ENCODE data around the gene SLC6A8. TPM values are rescaled to one million over a fixed set of nuclear protein-coding genes. Genes with fewer than 3 reads are reported as not detected.
"Not testable (repeated sequence)": the region's sequence is repeated elsewhere in the genome, so short reads cannot be mapped to it uniquely, and the experiment has no call there.

The SLC6A8 gene
- total RNA-seq, 1 experiment from 2014 or later = 42.0 TPM

DNA sequence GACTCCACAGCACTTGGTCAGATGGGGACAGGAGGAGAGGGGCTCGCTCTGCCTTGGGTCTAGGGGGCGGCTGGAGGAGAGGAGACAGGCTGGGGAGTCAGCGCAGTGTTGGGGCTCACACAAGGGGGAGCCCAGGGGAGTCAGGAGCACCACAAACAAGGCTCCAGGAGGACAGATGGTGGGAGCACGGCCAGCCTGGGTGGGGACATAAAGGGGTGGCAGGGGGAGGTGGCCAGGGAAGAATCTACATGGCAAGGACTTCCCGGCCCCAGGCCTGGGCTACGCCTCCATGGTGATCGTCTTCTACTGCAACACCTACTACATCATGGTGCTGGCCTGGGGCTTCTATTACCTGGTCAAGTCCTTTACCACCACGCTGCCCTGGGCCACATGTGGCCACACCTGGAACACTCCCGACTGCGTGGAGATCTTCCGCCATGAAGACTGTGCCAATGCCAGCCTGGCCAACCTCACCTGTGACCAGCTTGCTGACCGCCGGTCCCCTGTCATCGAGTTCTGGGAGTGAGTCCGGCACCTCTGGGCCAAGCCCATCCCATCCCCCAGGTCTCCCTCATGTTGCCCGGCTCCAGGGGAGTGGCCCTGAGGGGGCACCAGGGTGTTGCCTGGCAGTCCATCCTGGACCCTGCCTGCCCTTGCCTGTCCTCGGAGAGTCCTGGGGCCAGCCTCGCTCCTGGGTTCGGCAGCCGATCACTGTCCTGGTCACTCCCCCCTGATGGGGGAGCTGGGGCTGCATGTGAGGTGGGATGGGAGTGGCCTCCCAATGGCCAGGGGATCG, 3.5 kb downstream of the SLC6A8 start:
- not testable (repeated sequence) for DNase-seq (ENCODE audit: extremely low read depth, low read depth)

DNA sequence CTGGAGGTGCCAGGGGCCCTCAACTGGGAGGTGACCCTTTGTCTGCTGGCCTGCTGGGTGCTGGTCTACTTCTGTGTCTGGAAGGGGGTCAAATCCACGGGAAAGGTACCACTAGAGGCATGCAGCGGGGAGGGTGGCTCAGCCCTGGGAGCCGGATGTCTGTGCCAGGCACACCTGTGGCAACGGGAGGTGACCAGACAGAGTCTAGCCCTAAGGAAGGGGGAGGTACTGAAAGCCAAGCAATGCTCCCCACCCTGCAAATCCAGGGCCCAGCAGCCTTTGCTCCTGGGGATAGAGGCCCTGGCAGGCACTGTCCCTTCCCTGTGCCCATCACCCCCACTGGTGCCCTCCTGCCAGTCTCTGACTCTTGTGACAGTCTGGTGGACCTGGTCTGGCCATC, 4.3 kb downstream of the SLC6A8 start:
- DNase-seq (ENCODE audit: extremely low read depth, low read depth) = no peak

DNA sequence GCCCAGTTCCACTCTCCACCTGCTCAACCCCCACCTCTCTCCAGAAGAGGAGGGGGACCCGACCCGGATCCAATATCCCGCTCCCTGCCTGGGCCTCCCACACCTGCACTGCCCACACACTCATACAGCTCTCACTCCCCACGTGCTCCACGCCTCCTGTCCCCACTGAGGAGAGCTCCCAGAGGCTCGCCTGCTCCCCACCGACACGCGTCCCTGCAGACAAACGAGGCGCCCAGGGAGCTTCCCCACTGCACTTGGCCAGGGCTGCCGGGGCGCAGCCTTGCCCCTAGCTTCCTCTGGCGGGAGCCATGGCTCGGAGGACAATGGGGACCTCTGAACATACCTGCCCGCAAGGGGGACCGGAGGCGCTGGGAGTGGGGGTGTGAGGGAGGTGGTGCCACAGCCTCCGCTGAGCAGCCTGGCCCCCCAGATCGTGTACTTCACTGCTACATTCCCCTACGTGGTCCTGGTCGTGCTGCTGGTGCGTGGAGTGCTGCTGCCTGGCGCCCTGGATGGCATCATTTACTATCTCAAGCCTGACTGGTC, 5.0 kb downstream of the SLC6A8 start:
- no peak for DNase-seq (ENCODE audit: extremely low read depth, low read depth)

DNA sequence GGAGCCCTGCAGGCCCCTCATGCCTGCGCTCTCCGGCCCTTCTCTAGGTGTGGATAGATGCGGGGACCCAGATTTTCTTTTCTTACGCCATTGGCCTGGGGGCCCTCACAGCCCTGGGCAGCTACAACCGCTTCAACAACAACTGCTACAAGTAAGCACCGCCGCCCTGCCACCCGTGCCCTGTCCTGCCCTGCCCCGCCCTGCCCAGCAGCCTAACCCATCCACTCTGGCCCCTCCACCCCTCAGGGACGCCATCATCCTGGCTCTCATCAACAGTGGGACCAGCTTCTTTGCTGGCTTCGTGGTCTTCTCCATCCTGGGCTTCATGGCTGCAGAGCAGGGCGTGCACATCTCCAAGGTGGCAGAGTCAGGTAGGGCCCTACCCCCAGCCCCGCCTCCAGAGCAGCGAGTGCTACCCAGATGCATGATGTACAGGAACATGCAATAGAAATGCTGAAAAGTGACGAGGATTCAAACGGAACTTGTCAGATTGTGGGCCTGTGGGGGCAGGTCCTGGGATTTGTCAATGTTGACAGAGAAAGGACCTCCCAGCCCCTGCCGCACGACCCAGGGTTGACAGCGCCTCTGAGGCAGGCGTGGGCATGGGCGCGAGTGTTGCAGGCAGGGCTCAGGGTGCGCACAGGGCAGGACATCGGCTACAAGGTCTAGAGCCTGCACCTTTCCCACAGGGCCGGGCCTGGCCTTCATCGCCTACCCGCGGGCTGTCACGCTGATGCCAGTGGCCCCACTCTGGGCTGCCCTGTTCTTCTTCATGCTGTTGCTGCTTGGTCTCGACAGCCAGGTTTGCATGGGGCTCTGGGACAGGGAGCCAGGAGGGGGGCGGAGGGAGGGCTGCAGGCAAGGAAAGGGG, 5.7 kb downstream of the SLC6A8 start:
- DNase-seq (ENCODE audit: extremely low read depth, low read depth) = no peak

DNA sequence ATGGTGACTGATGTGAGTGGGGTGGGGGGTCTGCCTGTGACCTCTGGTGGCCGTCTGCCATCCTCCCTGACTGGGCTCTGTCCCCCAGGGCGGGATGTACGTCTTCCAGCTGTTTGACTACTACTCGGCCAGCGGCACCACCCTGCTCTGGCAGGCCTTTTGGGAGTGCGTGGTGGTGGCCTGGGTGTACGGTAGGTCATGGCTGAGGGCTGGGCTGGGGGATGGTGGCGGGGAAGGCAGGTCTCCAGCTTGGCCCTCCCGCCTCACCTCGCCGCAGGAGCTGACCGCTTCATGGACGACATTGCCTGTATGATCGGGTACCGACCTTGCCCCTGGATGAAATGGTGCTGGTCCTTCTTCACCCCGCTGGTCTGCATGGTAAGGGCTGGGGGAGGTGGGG, 6.5 kb downstream of the SLC6A8 start:
- not testable (repeated sequence) for DNase-seq (ENCODE audit: extremely low read depth, low read depth)

DNA sequence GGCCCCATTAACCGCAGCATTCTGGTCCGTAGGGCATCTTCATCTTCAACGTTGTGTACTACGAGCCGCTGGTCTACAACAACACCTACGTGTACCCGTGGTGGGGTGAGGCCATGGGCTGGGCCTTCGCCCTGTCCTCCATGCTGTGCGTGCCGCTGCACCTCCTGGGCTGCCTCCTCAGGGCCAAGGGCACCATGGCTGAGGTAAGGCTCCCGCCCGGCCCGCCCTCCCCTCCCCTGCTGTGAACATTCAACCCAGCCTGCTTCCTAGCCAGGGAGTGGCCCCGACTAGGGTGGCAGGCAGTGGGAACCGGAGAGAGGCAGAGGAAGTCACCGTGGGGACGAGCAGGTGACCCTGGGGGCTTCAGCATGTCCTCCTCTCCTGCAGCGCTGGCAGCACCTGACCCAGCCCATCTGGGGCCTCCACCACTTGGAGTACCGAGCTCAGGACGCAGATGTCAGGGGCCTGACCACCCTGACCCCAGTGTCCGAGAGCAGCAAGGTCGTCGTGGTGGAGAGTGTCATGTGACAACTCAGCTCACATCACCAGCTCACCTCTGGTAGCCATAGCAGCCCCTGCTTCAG, 7.1 kb downstream of the SLC6A8 start:
- DNase-seq (ENCODE audit: extremely low read depth, low read depth) = no peak

DNA sequence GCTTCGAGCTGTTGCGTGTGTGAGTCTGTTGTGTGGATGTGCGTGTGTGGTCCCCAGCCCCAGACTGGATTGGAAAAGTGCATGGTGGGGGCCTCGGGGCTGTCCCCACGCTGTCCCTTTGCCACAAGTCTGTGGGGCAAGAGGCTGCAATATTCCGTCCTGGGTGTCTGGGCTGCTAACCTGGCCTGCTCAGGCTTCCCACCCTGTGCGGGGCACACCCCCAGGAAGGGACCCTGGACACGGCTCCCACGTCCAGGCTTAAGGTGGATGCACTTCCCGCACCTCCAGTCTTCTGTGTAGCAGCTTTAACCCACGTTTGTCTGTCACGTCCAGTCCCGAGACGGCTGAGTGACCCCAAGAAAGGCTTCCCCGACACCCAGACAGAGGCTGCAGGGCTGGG, 8.4 kb downstream of the SLC6A8 start:
- DNase-seq (ENCODE audit: extremely low read depth, low read depth) = no peak

DNA sequence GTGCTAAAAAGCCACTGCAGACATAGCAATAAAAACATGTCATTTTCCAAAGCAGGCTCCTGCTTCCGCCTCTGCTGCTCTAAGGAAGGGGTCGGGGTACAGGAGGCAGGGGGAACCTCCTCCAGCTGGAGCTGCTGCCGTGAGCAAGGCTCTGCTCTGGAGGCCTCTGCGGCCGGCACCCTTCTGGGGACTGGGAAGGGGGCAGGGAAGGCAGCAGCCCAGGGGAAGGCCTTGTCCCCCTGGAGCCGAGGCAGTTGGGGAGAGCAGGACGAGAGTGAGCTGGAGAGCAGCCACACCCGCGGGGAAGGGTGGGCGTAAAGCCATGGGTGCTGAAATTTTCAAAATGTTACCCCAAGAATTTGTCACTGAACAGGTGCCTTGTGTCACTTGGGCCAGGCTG, 8.8 kb downstream of the SLC6A8 start:
- DNase-seq (ENCODE audit: extremely low read depth, low read depth) = not testable (repeated sequence)

DNA sequence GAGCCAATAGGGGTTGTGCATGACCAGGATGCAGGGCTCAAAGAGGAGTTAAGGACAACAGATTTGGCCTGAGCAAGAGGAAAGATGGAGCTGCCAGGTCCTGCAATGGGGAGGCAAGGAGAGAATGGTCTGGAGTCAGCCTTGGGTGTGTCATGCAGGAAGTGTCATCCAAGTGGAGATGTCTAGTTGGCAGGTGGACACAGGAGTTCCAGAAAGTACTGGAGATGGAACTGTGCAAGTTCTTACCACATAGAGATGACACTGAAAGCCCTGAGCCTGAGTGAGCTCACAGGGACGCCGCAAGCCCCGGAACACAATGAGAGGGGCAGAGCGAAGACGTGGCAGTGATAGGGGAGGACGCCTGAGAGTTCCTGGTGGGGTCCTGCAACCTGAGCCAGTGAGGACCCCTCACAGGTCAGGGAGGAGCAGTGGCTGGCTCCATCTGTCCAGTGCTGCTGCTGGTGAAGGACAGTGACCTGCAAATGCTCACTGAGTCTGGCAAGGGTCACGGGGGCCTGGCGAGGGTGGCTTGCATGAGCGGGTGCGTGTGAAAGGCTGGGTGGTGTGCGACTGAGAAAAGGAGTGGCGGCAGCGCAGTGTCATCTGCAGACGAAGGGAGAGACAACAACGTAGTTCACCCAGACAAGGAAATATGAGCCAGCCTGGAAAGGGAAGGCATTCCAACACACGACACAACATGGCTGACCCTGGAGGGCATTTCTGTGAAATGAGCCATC, 9.4 kb downstream of the SLC6A8 start:
- DNase-seq (ENCODE audit: extremely low read depth, low read depth) = not testable (repeated sequence)

DNA sequence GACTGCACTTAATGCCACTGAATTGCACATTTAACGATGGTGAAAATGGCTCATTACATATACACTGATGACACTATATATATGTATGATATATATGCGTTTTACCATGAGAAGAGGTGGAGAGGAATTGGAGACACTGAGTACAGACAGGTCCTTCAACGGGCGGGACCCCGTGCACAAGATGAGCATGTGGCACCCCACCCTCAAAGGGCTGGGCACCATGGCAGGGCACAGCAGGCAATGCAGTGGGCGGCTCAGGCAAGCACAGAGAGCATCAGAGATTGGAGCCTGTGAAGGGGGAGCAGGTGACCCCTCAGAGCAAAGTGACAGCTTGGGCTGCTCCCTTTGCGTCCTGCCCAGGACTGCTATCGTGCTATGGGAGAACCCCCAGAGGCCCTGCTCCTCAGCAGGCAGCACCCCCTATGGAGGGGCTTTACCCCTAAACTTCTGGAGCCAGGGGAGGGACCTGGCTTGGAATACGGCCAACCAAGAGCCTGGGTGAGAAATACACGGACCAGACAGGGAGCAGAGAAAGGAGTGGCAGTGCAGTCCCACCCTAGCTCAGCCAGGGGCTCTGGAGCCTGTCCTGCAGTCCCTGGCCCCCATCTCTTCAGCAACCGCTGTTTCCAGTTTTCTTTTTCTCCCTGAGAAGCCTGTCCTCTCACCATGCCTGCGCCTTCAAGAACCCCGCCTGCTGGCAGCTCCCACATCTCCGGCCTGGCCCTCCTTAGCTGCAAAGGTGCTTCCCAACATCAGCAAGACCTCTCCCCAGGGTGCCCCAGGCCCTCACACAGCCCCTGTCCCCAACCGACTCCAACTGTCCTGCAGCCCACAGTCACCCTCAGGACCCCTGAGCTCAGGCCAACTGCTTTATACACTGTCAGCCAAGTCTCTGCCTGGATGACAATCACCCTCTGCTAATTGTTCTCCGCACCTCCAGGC, 10.5 kb downstream of the SLC6A8 start:
- no peak for DNase-seq (ENCODE audit: extremely low read depth, low read depth)

DNA sequence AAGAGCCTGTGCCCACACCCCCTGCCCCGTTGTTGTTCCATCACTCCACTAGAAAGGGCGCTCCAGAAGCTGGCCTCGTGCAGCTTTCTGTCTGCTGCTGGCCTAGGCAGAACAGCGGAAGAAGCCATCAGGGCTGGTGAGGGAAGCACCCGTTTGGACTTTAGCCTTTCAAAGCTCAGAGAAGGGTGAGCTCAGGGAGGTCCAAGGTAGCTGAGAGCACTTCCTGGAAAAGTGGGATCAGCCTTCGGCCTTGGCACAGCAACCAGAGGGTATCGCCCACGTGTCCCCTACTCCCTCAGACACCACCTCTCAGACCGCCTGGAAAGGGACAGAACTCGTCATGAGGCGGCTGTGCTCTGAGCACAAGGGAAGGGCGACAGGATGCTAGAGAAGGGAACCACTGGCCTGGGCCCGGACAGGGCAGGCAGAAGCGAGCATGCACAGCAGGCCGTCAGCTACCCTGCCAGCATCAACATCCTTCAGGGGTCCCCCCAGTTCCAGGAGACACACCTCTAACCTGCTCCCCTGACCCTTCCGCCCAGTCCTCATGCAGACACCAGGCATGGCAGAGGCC, 11.6 kb downstream of the SLC6A8 start:
- not testable (repeated sequence) for DNase-seq (ENCODE audit: extremely low read depth, low read depth)

DNA sequence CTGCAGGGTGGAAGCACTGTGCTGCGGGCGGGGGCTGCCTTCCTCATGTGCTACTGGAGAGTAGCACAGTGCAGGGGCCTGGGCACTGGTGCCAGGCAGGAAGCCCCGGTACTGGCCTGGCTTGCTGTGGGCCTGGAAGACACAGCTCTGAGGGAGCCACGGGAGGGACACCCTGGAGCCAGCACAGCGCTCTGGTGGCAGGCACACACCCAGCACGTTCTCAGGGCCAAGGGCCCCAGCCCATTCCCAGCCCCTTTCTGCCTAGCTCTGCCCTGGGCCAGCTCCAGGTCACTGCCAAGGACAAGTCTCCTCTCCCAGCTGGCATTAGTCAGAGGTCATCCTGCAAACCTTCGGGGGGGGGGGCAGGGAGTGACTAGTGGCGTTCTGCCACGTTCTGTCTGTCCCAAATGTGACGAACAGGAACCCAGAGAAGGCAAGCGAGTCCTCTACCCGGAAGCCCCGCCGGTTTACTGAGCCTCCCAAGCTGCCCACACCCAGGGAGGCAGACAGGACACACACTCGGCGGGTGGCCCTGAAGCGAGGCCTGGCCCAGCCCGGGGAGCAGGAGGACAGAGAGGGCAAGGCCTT, 12.2 kb downstream of the SLC6A8 start:
- DNase-seq (ENCODE audit: extremely low read depth, low read depth) = not testable (repeated sequence)

DNA sequence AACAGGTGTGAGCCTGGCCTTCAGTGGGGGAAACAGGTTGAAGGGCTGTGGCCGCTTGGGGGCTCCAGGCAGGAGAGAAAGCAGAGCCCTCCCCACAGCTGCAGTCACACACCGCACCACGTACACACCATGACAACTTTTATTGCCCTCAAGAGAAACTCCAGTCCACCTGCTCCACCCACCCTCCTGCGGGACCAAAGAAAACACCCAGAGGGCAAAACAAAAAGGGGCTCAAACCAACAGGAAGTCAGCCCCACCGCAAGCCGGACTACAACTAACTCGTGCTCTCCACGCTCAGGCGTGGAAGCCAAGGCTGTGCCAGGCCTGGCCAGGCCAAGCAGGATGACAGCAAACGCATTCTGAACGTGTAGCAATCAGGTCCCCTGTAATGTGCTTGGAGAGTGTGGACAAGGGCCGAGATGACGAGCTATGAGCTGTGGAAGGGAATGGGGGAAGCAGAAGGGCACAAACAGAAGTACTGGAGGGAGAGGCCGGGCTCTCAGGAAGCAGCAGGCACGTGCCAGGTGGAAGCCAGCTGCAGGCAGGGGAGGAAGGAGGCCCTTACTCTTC, 12.7 kb downstream of the SLC6A8 start:
- DNase-seq (ENCODE audit: extremely low read depth, low read depth) = no peak

DNA sequence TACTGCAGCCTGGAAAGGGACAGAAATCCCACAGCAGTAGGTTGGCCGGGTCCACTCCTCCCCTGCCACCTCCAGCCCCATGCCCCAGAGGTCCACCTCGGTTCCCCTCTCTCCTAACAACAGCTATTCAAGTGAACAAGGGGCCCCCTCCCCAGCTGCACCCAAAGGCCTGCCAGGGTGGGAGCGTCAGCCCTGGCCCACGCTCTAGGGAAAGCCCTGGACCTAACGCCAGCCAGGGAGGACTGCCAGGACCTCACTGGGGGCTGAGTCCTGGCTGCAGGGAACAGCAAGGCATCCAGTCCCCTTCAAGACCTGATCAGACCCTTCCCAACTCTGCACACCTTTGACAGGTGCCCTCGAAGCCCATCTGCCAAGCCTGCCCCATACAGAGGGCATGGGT, 13.2 kb downstream of the SLC6A8 start:
- DNase-seq (ENCODE audit: extremely low read depth, low read depth) = no peak

DNA sequence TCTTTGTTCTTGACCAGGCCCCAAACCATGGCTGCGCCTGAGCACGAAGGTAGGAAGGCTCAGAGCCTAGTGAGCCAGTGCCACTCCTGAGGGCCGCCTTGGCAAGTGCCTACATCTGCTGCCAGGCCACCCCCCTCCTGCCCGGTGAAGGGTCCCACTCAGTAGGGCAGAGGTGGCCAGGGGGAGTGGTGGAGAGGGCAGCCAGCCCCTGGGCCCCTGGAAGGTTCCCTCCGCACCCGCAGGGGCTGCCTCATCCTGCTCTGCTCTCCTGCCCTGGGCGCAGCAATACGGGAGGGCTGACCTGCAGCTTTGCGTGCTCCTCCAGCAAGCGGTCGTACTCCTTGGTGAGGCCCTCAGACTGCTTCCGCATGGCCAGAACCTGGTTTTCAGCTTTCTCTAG, 14.0 kb downstream of the SLC6A8 start:
- DNase-seq (ENCODE audit: extremely low read depth, low read depth) = no peak

DNA sequence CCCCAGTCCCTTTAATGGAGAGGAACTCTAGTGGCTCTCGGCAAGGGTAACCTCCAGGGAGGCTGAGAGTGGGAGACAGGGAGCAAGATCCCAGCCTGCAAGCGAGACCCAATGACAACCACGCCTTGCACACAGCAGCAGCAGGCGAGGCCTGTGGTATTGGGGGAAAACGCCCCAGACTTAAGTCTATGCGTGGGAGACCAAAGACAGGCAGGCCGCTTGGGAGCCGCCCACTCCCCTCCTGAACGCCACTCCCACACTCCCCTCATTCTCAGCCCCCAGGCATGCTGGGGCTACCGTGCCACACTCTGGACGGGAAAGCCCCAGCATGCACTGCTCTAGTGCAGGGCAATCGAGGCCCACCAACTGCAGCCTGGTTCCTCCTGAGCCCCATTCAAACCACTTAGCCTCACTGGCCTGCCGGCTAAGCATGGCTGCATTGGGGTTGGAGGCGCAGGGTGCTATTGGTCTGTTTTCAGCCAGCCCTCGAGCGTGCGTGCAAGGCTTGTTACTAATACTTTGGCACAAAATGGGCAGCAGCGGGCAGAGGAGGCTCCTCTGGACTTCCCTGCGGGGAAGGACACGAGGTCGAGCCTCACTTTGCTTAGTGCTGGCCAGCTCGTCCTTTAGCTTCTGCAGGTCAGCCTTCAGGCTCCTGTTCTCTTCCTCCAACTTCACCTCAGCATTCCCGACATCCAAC, 14.8 kb downstream of the SLC6A8 start:
- DNase-seq (ENCODE audit: extremely low read depth, low read depth) = no peak

DNA sequence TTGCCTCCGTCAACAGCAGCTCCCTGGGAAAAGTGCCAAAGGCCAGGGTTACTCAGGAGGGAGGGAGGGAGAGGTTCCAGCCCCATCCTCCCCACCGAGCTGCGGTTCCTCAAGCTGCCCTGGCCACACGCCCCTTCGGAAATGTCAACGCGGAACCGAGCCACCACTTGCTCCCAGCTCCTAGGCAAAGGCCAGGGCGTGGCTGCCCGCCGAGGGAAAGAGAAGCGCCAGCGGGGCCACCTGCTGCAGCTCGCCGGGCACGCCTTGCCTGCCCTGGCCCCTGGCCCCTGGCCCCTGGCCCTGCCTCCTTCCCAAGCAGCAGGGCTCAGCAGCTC, 15.3 kb downstream of the SLC6A8 start:
- no peak for DNase-seq (ENCODE audit: extremely low read depth, low read depth)

DNA sequence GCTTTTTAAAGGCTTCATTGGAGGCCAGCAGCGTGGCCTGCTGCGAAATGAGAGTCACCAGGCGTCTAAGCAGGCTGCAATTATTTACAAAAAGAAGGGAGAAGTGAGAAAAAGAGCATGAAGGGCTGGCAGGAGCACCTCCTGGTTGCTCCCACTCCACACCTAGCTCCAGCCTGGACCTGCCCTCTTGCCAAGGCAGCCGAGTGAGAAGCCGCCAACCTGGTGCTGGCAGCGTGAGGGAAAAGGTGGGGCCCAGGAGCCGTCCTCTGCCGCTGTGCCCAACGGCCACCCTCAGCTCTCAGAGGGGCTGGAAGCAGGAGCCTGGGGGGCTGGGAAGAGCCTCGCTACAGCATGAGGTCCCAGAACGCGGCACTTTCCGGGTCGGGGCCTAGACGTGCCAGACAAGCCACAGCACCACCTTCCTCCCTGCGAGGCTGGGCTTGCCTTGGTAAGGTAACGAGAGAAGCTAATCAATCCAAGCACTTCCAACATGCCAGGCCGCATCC, 16.3 kb downstream of the SLC6A8 start:
- DNase-seq (ENCODE audit: extremely low read depth, low read depth) = no peak
